Activated CD4-positive, alpha-beta memory T cell treated with anti-CD3 and anti-CD28 coated beads for 36 hours (primary cell): Measurements from ENCODE around the gene GPR18. TPM values are rescaled to one million over a fixed set of nuclear protein-coding genes. Genes with fewer than 3 reads are reported as not detected.

Source experiments
- CTCF ChIA-PET: fragments of 350-600 bp; sonication (Branson Sonifier 250); formaldehyde crosslinking; loops from one replicate; lab custom pipeline; 2021; ENCODE audit warnings: antibody characterized with exemption, inconsistent platforms; lab: Charles Lee
- POLR2A ChIA-PET: fragments of 350-600 bp; sonication (Branson Sonifier 250); formaldehyde crosslinking; loops from one replicate; lab custom pipeline; 2021; ENCODE audit warnings: antibody characterized with exemption; lab: Charles Lee
- DNase-seq: peaks from one replicate; pipeline ENCODE4 v3.0.0-alpha.2; 2020
- H3K27ac Mint-ChIP-seq: one replicate; pipeline ENCODE4 v1.8.0; 2021; ENCODE audit warnings: mixed read lengths
- H3K27me3 Mint-ChIP-seq: one replicate; pipeline ENCODE4 v1.8.0; 2021; ENCODE audit warnings: mixed read lengths
- H3K36me3 Mint-ChIP-seq: one replicate; pipeline ENCODE4 v1.8.0; 2021; ENCODE audit warnings: mixed read lengths
- H3K4me1 Mint-ChIP-seq: one replicate; pipeline ENCODE4 v1.8.0; 2021; ENCODE audit warnings: low read depth, mixed read lengths
- H3K4me3 Mint-ChIP-seq: one replicate; pipeline ENCODE4 v1.8.0; 2021; ENCODE audit warnings: mild to moderate bottlenecking, mixed read lengths
- H3K9me3 Mint-ChIP-seq: one replicate; pipeline ENCODE4 v1.8.0; 2021; ENCODE audit warnings: mixed read lengths
- intact Hi-C: fragments of 100-400 bp; cut with micrococcal nuclease; formaldehyde crosslinking; loops from one replicate; pipeline ENCODE4 v1.15.1; 2023
- total RNA-seq, 2 experiments: library from RNA; stranded (reverse); gene quantifications; one replicate each; pipeline ENCODE4 v1.2.3, GENCODE V29; 2021

The GPR18 gene
- total RNA-seq, 2 experiments from 2014 or later, result 2.4 to 2.8 TPM

GRCh38 chr13:99208845-99209527, 49.2 kb downstream of the GPR18 start:
- no peak overlapping the region for H3K4me3 Mint-ChIP-seq
- no peaks in the 10 kb centered on the region for H3K9me3 Mint-ChIP-seq
- ChIA-PET CTCF (no interaction called here), POLR2A (interaction anchor here (1.0 kb wide), 1 partner anchor 10 kb away, joined by 3 read pairs; no protein-coding TSS in a partner anchor)
- peak overlapping the region; percentile 15 for H3K27ac Mint-ChIP-seq
- H3K27me3 Mint-ChIP-seq, result no peaks in the 10 kb centered on the region
- H3K4me1 Mint-ChIP-seq, result peaks cover 78% of the 10 kb centered on the region
- peaks cover 30% of the 10 kb centered on the region for H3K36me3 Mint-ChIP-seq
- intact Hi-C loops, result no loop called here
- DNase-seq, result no peak

- ChIA-PET CTCF (interaction anchor here (1.2 kb wide), 1 partner anchor 31 kb away, joined by 4 read pairs; no protein-coding TSS in a partner anchor), POLR2A (no interaction called here)
- intact Hi-C loops, result no loop called here
- Mint-ChIP-seq H3K27me3 (no peaks in the 10 kb centered on the region), H3K36me3 (peaks cover 34% of the 10 kb centered on the region), H3K9me3 (no peaks in the 10 kb centered on the region), H3K27ac (no peak overlapping the region), H3K4me3 (no peak overlapping the region), H3K4me1 (peaks cover 84% of the 10 kb centered on the region)
- no peak for DNase-seq
Observed at GRCh38 chr13:99208185-99208584, 50.0 kb downstream of the GPR18 start.

- DNase-seq, result no peak
- peaks cover 86% of the 10 kb centered on the region for H3K4me1 Mint-ChIP-seq
- CTCF ChIA-PET, result interaction anchor here (0.9 to 1.6 kb wide), 4 partner anchors 11 to 146 kb away, joined by 3 to 5 read pairs (median 4); no protein-coding TSS in a partner anchor
- POLR2A ChIA-PET, result no interaction called here
- peaks cover 35% of the 10 kb centered on the region for H3K36me3 Mint-ChIP-seq
- H3K27ac Mint-ChIP-seq, result no peak overlapping the region
- intact Hi-C loops, result no loop called here
- H3K4me3 Mint-ChIP-seq, result no peak overlapping the region
- H3K9me3 Mint-ChIP-seq, result no peaks in the 10 kb centered on the region
- no peaks in the 10 kb centered on the region for H3K27me3 Mint-ChIP-seq
Observed at GRCh38 chr13:99207511-99207910, 50.7 kb downstream of the GPR18 start.

GRCh38 chr13:99206873-99207272, 51.3 kb downstream of the GPR18 start:
- peaks cover 36% of the 10 kb centered on the region for H3K36me3 Mint-ChIP-seq
- intact Hi-C loops, result no loop called here
- H3K27ac Mint-ChIP-seq, result no peak overlapping the region
- H3K27me3 Mint-ChIP-seq, result no peaks in the 10 kb centered on the region
- peaks cover 87% of the 10 kb centered on the region for H3K4me1 Mint-ChIP-seq
- no peak for DNase-seq
- H3K4me3 Mint-ChIP-seq, result no peak overlapping the region
- no peaks in the 10 kb centered on the region for H3K9me3 Mint-ChIP-seq
- ChIA-PET POLR2A (interaction anchor here (1.1 kb wide), 1 partner anchor 7 kb away, joined by 3 read pairs; no protein-coding TSS in a partner anchor), CTCF (interaction anchor here (0.6 to 3.4 kb wide), 5 partner anchors 11 to 147 kb away, joined by 3 to 23 read pairs (median 3); no protein-coding TSS in a partner anchor)

- ChIA-PET POLR2A (interaction anchor here (1.1 to 3.3 kb wide), 2 partner anchors 8 to 52 kb away, joined by 3 to 22 read pairs; partner anchors contain the start of gene GPR18), CTCF (interaction anchor here (0.6 to 3.4 kb wide), 6 partner anchors 8 to 230 kb away, joined by 3 to 23 read pairs (median 8); no protein-coding TSS in a partner anchor)
- peaks cover 84% of the 10 kb centered on the region for H3K4me1 Mint-ChIP-seq
- H3K27ac Mint-ChIP-seq, result no peak overlapping the region
- DNase-seq, result no peak
- H3K4me3 Mint-ChIP-seq, result no peak overlapping the region
- no peaks in the 10 kb centered on the region for H3K9me3 Mint-ChIP-seq
- H3K27me3 Mint-ChIP-seq, result no peaks in the 10 kb centered on the region
- intact Hi-C loops, result no loop called here
- H3K36me3 Mint-ChIP-seq, result peaks cover 35% of the 10 kb centered on the region
Observed at GRCh38 chr13:99206226-99206625, 52.0 kb downstream of the GPR18 start.

- no peak for DNase-seq
- Mint-ChIP-seq H3K36me3 (peaks cover 35% of the 10 kb centered on the region), H3K9me3 (no peaks in the 10 kb centered on the region), H3K27me3 (no peaks in the 10 kb centered on the region), H3K4me3 (peak overlapping the region; percentile 59), H3K4me1 (peaks cover 79% of the 10 kb centered on the region), H3K27ac (peak overlapping the region; percentile 60)
- CTCF ChIA-PET, result interaction anchor here (1.0 to 3.5 kb wide), 6 partner anchors 9 to 230 kb away, joined by 3 to 23 read pairs (median 12); no protein-coding TSS in a partner anchor
- intact Hi-C loops, result loop anchor here (2.0 kb wide), 1 partner anchor 81 kb away; no protein-coding TSS in a partner anchor
- POLR2A ChIA-PET, result interaction anchor here (0.8 to 3.4 kb wide), 5 partner anchors 9 to 52 kb away, joined by 3 to 22 read pairs (median 6); partner anchors contain the start of gene GPR18
Observed at GRCh38 chr13:99205621-99206220, 52.5 kb downstream of the GPR18 start.

Other genes starting within 250 kb of the GPR18 start
- gene UBAC2, start 57.5 kb downstream of the GPR18 start, total RNA-seq, result 10 to 100 TPM; 51.8 to 54.5 TPM
- gene GPR183, start 49.0 kb upstream of the GPR18 start, total RNA-seq, result 10 to 100 TPM; 46.4 to 47.1 TPM
- 10 to 100 TPM; 67.2 to 72.0 TPM for gene TM9SF2, start 243.1 kb upstream of the GPR18 start, total RNA-seq